NCI-H1048 (cell line): ENCODE results near the gene SH3D21.

Source experiments
- DNase-seq: peaks from one replicate; lab custom pipeline; 2025; lab: John Stamatoyannopoulos, UW

The SH3D21 gene

GRCh38 chr1:36329817-36330216 is 23.6 kb downstream of the SH3D21 start:
- no peak for DNase-seq

GRCh38 chr1:36330940-36331339 is 24.8 kb downstream of the SH3D21 start:
- no peak for DNase-seq

- DNase-seq: no peak
Measured at GRCh38 chr1:36337830-36338229, 31.7 kb downstream of the SH3D21 start.

GRCh38 chr1:36339215-36339614 is 33.0 kb downstream of the SH3D21 start:
- DNase-seq: no peak

- DNase-seq: no peak
Measured at GRCh38 chr1:36339615-36340014, 33.4 kb downstream of the SH3D21 start.

- DNase-seq: no peak
Measured at GRCh38 chr1:36341626-36342320, 35.6 kb downstream of the SH3D21 start.

GRCh38 chr1:36342426-36343185 is 36.4 kb downstream of the SH3D21 start:
- no peak for DNase-seq

- DNase-seq: no peak
Measured at GRCh38 chr1:36343651-36344394, 37.7 kb downstream of the SH3D21 start.

GRCh38 chr1:36344395-36344680 is 38.2 kb downstream of the SH3D21 start:
- no peak for DNase-seq

- no peak for DNase-seq
Measured at GRCh38 chr1:36345353-36345752, 39.2 kb downstream of the SH3D21 start.

GRCh38 chr1:36346741-36347370 is 40.7 kb downstream of the SH3D21 start:
- no peak for DNase-seq

GRCh38 chr1:36349241-36349671 is 43.1 kb downstream of the SH3D21 start:
- DNase-seq: no peak

GRCh38 chr1:36349839-36350238 is 43.7 kb downstream of the SH3D21 start:
- no peak for DNase-seq

- no peak for DNase-seq
Measured at GRCh38 chr1:36350659-36351226, 44.6 kb downstream of the SH3D21 start.

- DNase-seq: no peak
Measured at GRCh38 chr1:36351227-36351977, 45.2 kb downstream of the SH3D21 start.

GRCh38 chr1:36352125-36352909 is 46.1 kb downstream of the SH3D21 start:
- no peak for DNase-seq

- no peak for DNase-seq
Measured at GRCh38 chr1:36352910-36353878, 47.0 kb downstream of the SH3D21 start.

- no peak for DNase-seq
Measured at GRCh38 chr1:36354486-36354885, 48.3 kb downstream of the SH3D21 start.

- no peak for DNase-seq
Measured at GRCh38 chr1:36355811-36356210, 49.6 kb downstream of the SH3D21 start.
